Measurements from ENCODE around the gene MYO1D. TPM values are rescaled to one million over a fixed set of nuclear protein-coding genes. Genes with fewer than 3 reads are reported as not detected.

Gene MYO1D
- total RNA-seq, 1 experiment from 2014 or later, result 40.8 TPM

DNA sequence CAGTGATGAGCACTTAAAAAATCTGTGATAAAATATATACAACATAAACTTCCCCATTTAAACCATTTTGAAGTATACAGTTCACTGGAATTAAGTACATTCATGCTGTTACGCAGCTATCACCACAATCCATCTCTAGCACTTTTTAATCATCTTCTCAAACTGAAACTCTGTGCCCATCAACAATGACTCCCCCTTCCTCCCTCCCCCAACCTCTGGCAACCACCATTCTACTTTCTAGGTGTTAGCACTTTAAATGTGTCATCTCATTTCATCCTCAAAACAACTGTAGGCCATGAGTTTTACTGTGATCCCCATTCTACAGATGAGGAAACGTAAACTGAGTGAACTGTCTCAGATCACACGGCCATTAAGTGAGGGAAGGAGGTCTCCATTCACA lies 37.3 kb upstream of the MYO1D start:
- BruUV-seq (replicated peaks), result no TSS peak
- no peak overlapping the region for H3K4me3 ChIP-seq
- H3K4me1 ChIP-seq (replicated peaks; ENCODE audit: insufficient read depth), result no peaks in the 10 kb centered on the region
- no peaks in the 10 kb centered on the region; the same call in 1 of the 2 replicates for H3K9me3 ChIP-seq (ENCODE audit: insufficient read depth, low read depth)
- no peaks in the 10 kb centered on the region for H3F3A ChIP-seq (ENCODE audit: insufficient read depth, low read depth)
- intact Hi-C loops (cut with micrococcal nuclease; ENCODE audit: unreplicated experiment), result no loop called here
- H3K79me2 ChIP-seq (ENCODE audit: low read depth), result no peaks in the 10 kb centered on the region
- no peak overlapping the region for H3K27ac ChIP-seq
- peaks cover 17% of the 10 kb centered on the region; the same call in 1 of the 2 replicates for H3K27me3 ChIP-seq (ENCODE audit: insufficient read depth, low read depth)
- H3K36me3 ChIP-seq (ENCODE audit: low read depth), result no peaks in the 10 kb centered on the region
- CTCF ChIA-PET, result interaction anchor here (0.5 kb wide), 1 partner anchor 15 kb away, joined by 4 read pairs; no protein-coding TSS in a partner anchor
- no peak for TF ChIP-seq EZH2 (IDR thresholded peaks at IDR 0.05; ENCODE audit: low read depth)
- TF ChIP-seq, protein P1, sequence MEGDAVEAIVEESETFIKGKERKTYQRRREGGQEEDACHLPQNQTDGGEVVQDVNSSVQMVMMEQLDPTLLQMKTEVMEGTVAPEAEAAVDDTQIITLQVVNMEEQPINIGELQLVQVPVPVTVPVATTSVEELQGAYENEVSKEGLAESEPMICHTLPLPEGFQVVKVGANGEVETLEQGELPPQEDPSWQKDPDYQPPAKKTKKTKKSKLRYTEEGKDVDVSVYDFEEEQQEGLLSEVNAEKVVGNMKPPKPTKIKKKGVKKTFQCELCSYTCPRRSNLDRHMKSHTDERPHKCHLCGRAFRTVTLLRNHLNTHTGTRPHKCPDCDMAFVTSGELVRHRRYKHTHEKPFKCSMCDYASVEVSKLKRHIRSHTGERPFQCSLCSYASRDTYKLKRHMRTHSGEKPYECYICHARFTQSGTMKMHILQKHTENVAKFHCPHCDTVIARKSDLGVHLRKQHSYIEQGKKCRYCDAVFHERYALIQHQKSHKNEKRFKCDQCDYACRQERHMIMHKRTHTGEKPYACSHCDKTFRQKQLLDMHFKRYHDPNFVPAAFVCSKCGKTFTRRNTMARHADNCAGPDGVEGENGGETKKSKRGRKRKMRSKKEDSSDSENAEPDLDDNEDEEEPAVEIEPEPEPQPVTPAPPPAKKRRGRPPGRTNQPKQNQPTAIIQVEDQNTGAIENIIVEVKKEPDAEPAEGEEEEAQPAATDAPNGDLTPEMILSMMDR (conservative IDR thresholded peaks at IDR 0.05), result no peak
- POLR2A ChIA-PET (ENCODE audit: unreplicated experiment), result no interaction called here
- no peaks in the 10 kb centered on the region for H4K20me1 ChIP-seq (ENCODE audit: insufficient read depth)
- no peak overlapping the region for H3K4me2 ChIP-seq
- no peak for DNase-seq
- no peaks in the 10 kb centered on the region for H3K9me2 ChIP-seq (ENCODE audit: insufficient read depth)
- no peak overlapping the region for H2AFZ ChIP-seq

DNA sequence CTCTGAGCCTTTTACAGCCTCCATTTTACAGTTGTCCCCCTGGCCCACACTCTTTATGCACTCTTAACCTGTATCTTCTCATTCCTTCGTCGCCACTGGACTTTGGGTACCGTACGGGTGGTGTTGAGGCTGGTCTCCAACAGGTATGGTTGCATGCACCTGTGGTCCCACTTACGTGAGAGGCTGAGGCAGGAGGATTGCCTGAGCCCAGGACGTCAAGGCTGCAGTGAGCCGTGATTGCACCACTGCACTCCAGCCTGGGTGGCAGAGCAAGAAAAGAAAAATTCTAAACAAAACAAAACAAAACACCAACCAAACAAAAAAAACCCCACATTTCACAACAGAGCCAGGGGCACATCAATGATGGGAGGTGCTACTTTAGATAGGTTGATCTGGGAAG lies 36.7 kb upstream of the MYO1D start:
- H3K9me2 ChIP-seq (ENCODE audit: insufficient read depth), result no peaks in the 10 kb centered on the region
- no TSS peak for BruUV-seq (replicated peaks)
- no peak overlapping the region for H3K4me3 ChIP-seq
- H3K4me1 ChIP-seq (replicated peaks; ENCODE audit: insufficient read depth), result no peaks in the 10 kb centered on the region
- POLR2A ChIA-PET (ENCODE audit: unreplicated experiment), result no interaction called here
- H3K27me3 ChIP-seq (ENCODE audit: insufficient read depth, low read depth), result peaks cover 17% of the 10 kb centered on the region; the same call in 1 of the 2 replicates
- no peak overlapping the region for H3K4me2 ChIP-seq
- H3K9me3 ChIP-seq (ENCODE audit: insufficient read depth, low read depth), result no peaks in the 10 kb centered on the region; the same call in 1 of the 2 replicates
- TF ChIP-seq, protein P1 (conservative IDR thresholded peaks at IDR 0.05), result no peak
- no peak for TF ChIP-seq EZH2 (IDR thresholded peaks at IDR 0.05; ENCODE audit: low read depth)
- H3K36me3 ChIP-seq (ENCODE audit: low read depth), result no peaks in the 10 kb centered on the region
- no peak overlapping the region for H2AFZ ChIP-seq
- H3K79me2 ChIP-seq (ENCODE audit: low read depth), result no peaks in the 10 kb centered on the region
- H3F3A ChIP-seq (ENCODE audit: insufficient read depth, low read depth), result no peaks in the 10 kb centered on the region
- no peak overlapping the region for H3K27ac ChIP-seq
- DNase-seq, result no peak
- intact Hi-C loops (cut with micrococcal nuclease; ENCODE audit: unreplicated experiment), result no loop called here
- CTCF ChIA-PET, result no interaction called here
- H4K20me1 ChIP-seq (ENCODE audit: insufficient read depth), result no peaks in the 10 kb centered on the region

DNA sequence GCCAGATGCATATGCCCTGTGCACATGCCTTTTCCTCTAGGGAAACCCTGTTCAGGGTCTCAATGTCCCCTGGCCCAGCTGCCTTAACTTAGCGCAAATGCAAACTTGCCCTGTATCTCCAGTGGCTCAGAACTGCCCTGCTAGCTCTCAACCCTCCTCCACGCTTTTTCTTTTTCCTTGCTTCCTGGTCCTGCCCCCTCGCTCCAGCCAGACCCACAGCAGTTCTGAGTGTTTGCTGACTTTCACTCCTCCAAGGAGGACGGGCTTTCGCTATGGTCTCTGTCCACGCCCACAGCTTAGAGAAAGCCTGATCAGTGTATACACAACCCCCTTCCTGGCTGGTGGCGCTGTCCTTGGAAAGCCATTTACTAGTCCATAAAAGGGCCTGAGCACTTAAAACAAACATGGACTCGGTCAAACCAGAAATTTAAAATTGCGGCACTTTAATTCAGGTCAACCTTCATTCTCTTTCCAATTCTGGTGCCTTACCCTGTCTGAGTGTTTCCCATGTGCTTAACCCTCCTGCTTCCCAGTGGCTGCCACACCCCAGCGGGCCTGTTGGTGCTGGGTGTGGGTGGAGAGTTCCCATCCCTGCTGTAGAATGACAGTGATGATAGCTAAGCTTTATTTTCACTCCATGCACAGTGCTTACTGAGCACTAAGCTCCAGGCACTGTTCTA lies 35.4 kb upstream of the MYO1D start:
- H3K4me3 ChIP-seq, result no peak overlapping the region
- CTCF ChIA-PET, result interaction anchor here (0.6 kb wide), 1 partner anchor 160 kb away, joined by 3 read pairs; no protein-coding TSS in a partner anchor
- no peaks in the 10 kb centered on the region for H3K79me2 ChIP-seq (ENCODE audit: low read depth)
- no peak overlapping the region for H2AFZ ChIP-seq
- H3K27ac ChIP-seq, result no peak overlapping the region
- H3K27me3 ChIP-seq (ENCODE audit: insufficient read depth, low read depth), result peaks cover 17% of the 10 kb centered on the region; the same call in 1 of the 2 replicates
- no peaks in the 10 kb centered on the region for H3K4me1 ChIP-seq (replicated peaks; ENCODE audit: insufficient read depth)
- intact Hi-C loops (cut with micrococcal nuclease; ENCODE audit: unreplicated experiment), result no loop called here
- POLR2A ChIA-PET (ENCODE audit: unreplicated experiment), result interaction anchor here (0.5 to 0.9 kb wide), 2 partner anchors 35 to 36 kb away, joined by 3 to 10 read pairs; partner anchors contain the start of gene MYO1D
- H3K36me3 ChIP-seq (ENCODE audit: low read depth), result no peaks in the 10 kb centered on the region
- BruUV-seq (replicated peaks), result no TSS peak
- H4K20me1 ChIP-seq (ENCODE audit: insufficient read depth), result no peaks in the 10 kb centered on the region
- H3F3A ChIP-seq (ENCODE audit: insufficient read depth, low read depth), result no peaks in the 10 kb centered on the region
- no peaks in the 10 kb centered on the region; the same call in 1 of the 2 replicates for H3K9me3 ChIP-seq (ENCODE audit: insufficient read depth, low read depth)
- no peaks in the 10 kb centered on the region for H3K9me2 ChIP-seq (ENCODE audit: insufficient read depth)
- TF ChIP-seq EZH2 (IDR thresholded peaks at IDR 0.05; ENCODE audit: low read depth), result no peak
- TF ChIP-seq, protein P1 (conservative IDR thresholded peaks at IDR 0.05), result no peak
- H3K4me2 ChIP-seq, result no peak overlapping the region
- peak in 1 of 2 experiments; percentile 22 for DNase-seq
